Liver (tissue), 9 donors: Measurements from ENCODE around the gene DISC1. TPM values are rescaled to one million over a fixed set of nuclear protein-coding genes. Genes with fewer than 3 reads are reported as not detected.

Experiments used
- DNase-seq: peaks from one replicate; pipeline ENCODE4 v3.0.0-alpha.2; 2017; ENCODE audit warnings: low spot score
- H3K27ac ChIP-seq, 2 donors: one replicate each; pipeline ENCODE4 v1.7.0; 2013; ENCODE audit warnings: inconsistent platforms in 2 of 2, low read length in 2 of 2, control low read depth in 1 of 2, low read depth in 1 of 2, mild to moderate bottlenecking in 1 of 2
- H3K27me3 ChIP-seq, 4 donors: one replicate each; pipeline versions ENCODE4 v1.6.1 to v1.7.0; 2013; ENCODE audit warnings: low read length in 3 of 4, inconsistent platforms in 1 of 4, mild to moderate bottlenecking in 1 of 4, moderate library complexity in 1 of 4; ENCODE audit not compliant: control insufficient read depth in 4 of 4, insufficient read depth in 4 of 4
- H3K36me3 ChIP-seq, 4 donors: one replicate each; pipeline versions ENCODE4 v1.6.1 to v1.7.0; 2013; ENCODE audit warnings: low read length in 3 of 4, mild to moderate bottlenecking in 3 of 4, low read depth in 1 of 4, moderate library complexity in 1 of 4; ENCODE audit not compliant: control insufficient read depth in 4 of 4, insufficient read depth in 3 of 4
- H3K4me1 ChIP-seq, 4 donors: one replicate each; pipeline versions ENCODE4 v1.6.1 to v1.7.0; 2013; ENCODE audit warnings: low read length in 3 of 4, mild to moderate bottlenecking in 3 of 4, moderate library complexity in 1 of 4; ENCODE audit not compliant: control insufficient read depth in 4 of 4, insufficient read depth in 4 of 4
- H3K4me3 ChIP-seq, 3 donors: one replicate each; pipeline versions ENCODE4 v1.6.1 to v1.7.0; 2013; ENCODE audit warnings: low read length in 3 of 3, control low read depth in 1 of 3, low read depth in 1 of 3, mild to moderate bottlenecking in 1 of 3
- H3K9ac ChIP-seq, 2 donors: one replicate each; pipeline ENCODE4 v1.7.0; 2013; ENCODE audit warnings: low read length in 2 of 2, mild to moderate bottlenecking in 2 of 2, moderate library complexity in 2 of 2, control low read depth in 1 of 2, low read depth in 1 of 2
- H3K9me3 ChIP-seq, 4 donors: one replicate each; pipeline versions ENCODE4 v1.6.1 to v1.7.0; 2013; ENCODE audit warnings: low read length in 3 of 4; ENCODE audit not compliant: control insufficient read depth in 4 of 4
- ATF3 ChIP-seq: IDR thresholded peaks from 2 replicates; pipeline ENCODE4 v1.6.1; 2016; ENCODE audit warnings: antibody characterized with exemption
- CTCF ChIP-seq: fragments of 150-350 bp; IDR thresholded peaks from 2 replicates; pipeline ENCODE4 v1.5.1; 2017; ENCODE audit warnings: improper control_type of control experiment, low read depth, low read length; ENCODE audit not compliant: missing input control
- EGR1 ChIP-seq, 2 donors: IDR thresholded peaks; 2 replicates each; pipeline ENCODE4 v1.6.1; 2016 to 2018; ENCODE audit warnings: antibody characterized with exemption in 2 of 2, low read depth in 2 of 2
- FOXA1 ChIP-seq: IDR thresholded peaks from 2 replicates; pipeline ENCODE4 v1.6.1; 2016; ENCODE audit warnings: antibody characterized with exemption
- GABPA ChIP-seq, 2 donors: IDR thresholded peaks in 1 of 2; conservative IDR thresholded peaks in 1 of 2; 2 replicates each; pipeline ENCODE4 v1.6.1; 2016; ENCODE audit warnings: antibody characterized with exemption in 2 of 2, mild to moderate bottlenecking in 1 of 2, moderate library complexity in 1 of 2
- HNF4A ChIP-seq, 2 donors: conservative IDR thresholded peaks; 2 replicates each; pipeline ENCODE4 v1.6.1; 2016; ENCODE audit warnings: antibody characterized with exemption in 2 of 2, mild to moderate bottlenecking in 2 of 2
- JUND ChIP-seq, 2 donors: IDR thresholded peaks; 2 replicates each; pipeline ENCODE4 v1.6.1; 2016; ENCODE audit warnings: antibody characterized with exemption in 2 of 2
- MAX ChIP-seq: IDR thresholded peaks from 2 replicates; pipeline ENCODE4 v1.6.1; 2016; ENCODE audit warnings: antibody characterized with exemption
- NR2F2 ChIP-seq: IDR thresholded peaks from 2 replicates; pipeline ENCODE4 v1.6.1; 2016; ENCODE audit warnings: antibody characterized with exemption
- RAD21 ChIP-seq, 2 donors: IDR thresholded peaks; 2 replicates each; pipeline ENCODE4 v1.6.1; 2016; ENCODE audit warnings: antibody characterized with exemption in 2 of 2, mild to moderate bottlenecking in 2 of 2
- REST ChIP-seq: IDR thresholded peaks from 2 replicates; pipeline ENCODE4 v1.6.1; 2016; ENCODE audit warnings: antibody characterized with exemption, mild to moderate bottlenecking
- RXRA ChIP-seq, 2 donors: IDR thresholded peaks; 2 replicates each; pipeline ENCODE4 v1.6.1; 2017 to 2018; ENCODE audit warnings: antibody characterized with exemption in 2 of 2, mild to moderate bottlenecking in 1 of 2
- SP1 ChIP-seq: IDR thresholded peaks from 2 replicates; pipeline ENCODE4 v1.6.1; 2018; ENCODE audit warnings: antibody characterized with exemption, mild to moderate bottlenecking
- TAF1 ChIP-seq: conservative IDR thresholded peaks from 2 replicates; pipeline ENCODE4 v1.6.1; 2016; ENCODE audit warnings: antibody characterized with exemption, mild to moderate bottlenecking
- YY1 ChIP-seq: IDR thresholded peaks from 2 replicates; pipeline ENCODE4 v1.6.1; 2016; ENCODE audit warnings: antibody characterized with exemption, mild to moderate bottlenecking
- ZBTB33 ChIP-seq: IDR thresholded peaks from 2 replicates; pipeline ENCODE4 v1.6.1; 2016; ENCODE audit warnings: antibody characterized with exemption
- WGBS: extraction: QIAGEN DNeasy Blood & Tissue Kit; methylation state at CpG from one replicate; pipeline ENCODE4 v1.1.7; 2013; 5-methylcytosine and 5-hydroxymethylcytosine counted together
- polyA plus RNA-seq, 2 donors: library from polyadenylated mRNA; stranded (reverse) in 1 of 2; unstranded in 1 of 2; fragments of 200-250 nt in 1 of 2; fragments of >200 nt in 1 of 2; fragmentation: Nextera tagmentation in 1 of 2; extraction: Ambion mirVana in 1 of 2; gene quantifications; one replicate each; pipeline versions ENCODE4 v1.2.1 to v1.2.3, GENCODE V29; 2013 to 2015
- total RNA-seq, 2 donors: library from RNA; depleted of rRNA; stranded (reverse); fragments of >200 nt; gene quantifications; one replicate each; pipeline ENCODE4 v1.2.3, GENCODE V29; 2014
- donor health status: healthy.
- donor health status: healthy.
- donor health status: healthy.
- donor health status: healthy.
- donor health status: healthy.

Gene DISC1
- total and polyA plus RNA-seq, 4 donors = 0.45 to 6.3 (median 2.3) TPM

GRCh38 chr1:231695439-231696255 is 69.1 kb downstream of the DISC1 start:
- Histone ChIP-seq H3K27me3 (no peaks in the 10 kb centered on the region), H3K4me1 (peaks cover 0 to 4% (median 0%) of the 10 kb centered on the region in 4 donors), H3K27ac (no peak overlapping the region), H3K36me3 (no peaks in the 10 kb centered on the region), H3K9ac (no peak overlapping the region), H3K4me3 (no peak overlapping the region), H3K9me3 (no peaks in the 10 kb centered on the region)
- no peak for DNase-seq
- no peak for TF ChIP-seq MAX
- no peak for TF ChIP-seq ATF3
- no peak for TF ChIP-seq JUND (IDR thresholded peaks at IDR 0.05)
- TF ChIP-seq FOXA1 = no peak
- no peak for TF ChIP-seq RAD21 (IDR thresholded peaks at IDR 0.05)
- TF ChIP-seq CTCF = no peak
- TF ChIP-seq TAF1 = no peak
- no peak for TF ChIP-seq NR2F2
- no peak for TF ChIP-seq GABPA (IDR thresholded peaks at IDR 0.05 in 1 of 2, conservative IDR thresholded peaks at IDR 0.05 in 1 of 2)
- no peak for TF ChIP-seq EGR1 (IDR thresholded peaks at IDR 0.05; ENCODE audit: low read depth in 2 of 2)
- no peak for TF ChIP-seq HNF4A (conservative IDR thresholded peaks at IDR 0.05)
- TF ChIP-seq SP1 = no peak
- no peak for TF ChIP-seq YY1
- no peak for TF ChIP-seq REST
- TF ChIP-seq ZBTB33 = no peak
- TF ChIP-seq RXRA (IDR thresholded peaks at IDR 0.05) = no peak
- 81% methylated on average over 8 of the region's 8 CpGs for WGBS
